PC-3 (cell line): ENCODE results near the gene HTR3B. TPM values are rescaled to one million over a fixed set of nuclear protein-coding genes. Genes with fewer than 3 reads are reported as not detected.

Source experiments
- ATAC-seq: fragments of 200-7000 bp; cut with Tn5 transposase; 2 replicates; pipeline ENCODE4 v1.9.1; 2020; ENCODE audit warnings: mild to moderate bottlenecking, moderate library complexity
- BruUV-seq: library from RNA; stranded (reverse); fragments of 400-500 nt; replicated peaks from 2 replicates; lab custom pipeline; 2021; lab: Mats Ljungman, UMichigan
- CTCF ChIA-PET: fragments of 300-600 bp; sonication (Branson Sonifier 250); formaldehyde crosslinking; loops from one replicate; lab custom pipeline; 2022; ENCODE audit warnings: antibody characterized with exemption; lab: Charles Lee
- POLR2A ChIA-PET: fragments of 300-600 bp; sonication (Branson Sonifier 250); formaldehyde crosslinking; loops from one replicate; lab custom pipeline; 2022; ENCODE audit warnings: antibody characterized with exemption; ENCODE audit not compliant: unreplicated experiment; lab: Charles Lee
- DNase-seq: peaks from one replicate; pipeline ENCODE4 v3.0.0-alpha.2; 2015
- H2AFZ ChIP-seq: fragments of 300-600 bp; sonication (generic); 2 replicates; pipeline ENCODE4 v1.6.0; 2016; ENCODE audit warnings: antibody characterized with exemption, low read length
- H3F3A ChIP-seq: fragments of 300-600 bp; sonication (generic); one replicate; pipeline ENCODE4 v1.6.0; 2017; ENCODE audit warnings: antibody characterized with exemption, low read length, control low read depth, mild to moderate bottlenecking; ENCODE audit not compliant: unreplicated experiment
- H3K27ac ChIP-seq: fragments of 300-600 bp; sonication (generic); 2 replicates; pipeline ENCODE4 v1.5.1; 2016; ENCODE audit warnings: mild to moderate bottlenecking, low read length
- H3K27me3 ChIP-seq: fragments of 300-600 bp; sonication (generic); 2 replicates; pipeline ENCODE4 v1.6.1; 2016; ENCODE audit warnings: low read length, mixed read lengths
- H3K36me3 ChIP-seq: fragments of 300-600 bp; sonication (generic); 2 replicates; pipeline ENCODE4 v1.6.1; 2016; ENCODE audit warnings: low read depth, mixed run types, low read length, mixed read lengths
- H3K4me1 ChIP-seq: fragments of 300-600 bp; sonication (generic); 2 replicates; pipeline ENCODE4 v1.5.1; 2016; ENCODE audit warnings: low read length; ENCODE audit not compliant: insufficient read depth
- H3K4me2 ChIP-seq: fragments of 300-600 bp; sonication (generic); 2 replicates; pipeline ENCODE4 v1.6.0; 2016; ENCODE audit warnings: low read length
- H3K4me3 ChIP-seq: fragments of 300-600 bp; sonication (generic); 2 replicates; pipeline ENCODE4 v1.5.1; 2016; ENCODE audit warnings: mild to moderate bottlenecking, low read length, mixed read lengths
- H3K79me2 ChIP-seq: fragments of 300-600 bp; sonication (generic); 2 replicates; pipeline ENCODE4 v1.6.1; 2017; ENCODE audit warnings: low read length, mixed read lengths
- H3K9ac ChIP-seq: fragments of 300-600 bp; sonication (generic); 2 replicates; pipeline ENCODE4 v1.6.0; 2016; ENCODE audit warnings: mild to moderate bottlenecking, low read length
- H3K9me2 ChIP-seq: fragments of 300-600 bp; sonication (generic); replicated peaks from 2 replicates; pipeline ENCODE4 v1.6.1; 2016; ENCODE audit warnings: mixed run types, low read length, mixed read lengths
- H3K9me3 ChIP-seq: fragments of 300-600 bp; sonication (generic); 2 replicates; pipeline ENCODE4 v1.6.1; 2016; ENCODE audit warnings: low read length, mixed read lengths
- H4K20me1 ChIP-seq: fragments of 300-600 bp; sonication (generic); 2 replicates; pipeline ENCODE4 v1.6.1; 2016; ENCODE audit warnings: low read length, mixed read lengths
- CTCF ChIP-seq: fragments of 300-600 bp; sonication (generic); conservative IDR thresholded peaks from 2 replicates; pipeline ENCODE4 v1.5.1; 2017; ENCODE audit warnings: antibody characterized with exemption, low read depth, mild to moderate bottlenecking, low read length
- EZH2 ChIP-seq: fragments of 300-600 bp; sonication (generic); IDR thresholded peaks from one replicate; pipeline ENCODE4 v1.6.1; 2017; ENCODE audit warnings: antibody characterized with exemption, mild to moderate bottlenecking, low read length; ENCODE audit not compliant: unreplicated experiment
- EZH2phosphoT487 ChIP-seq: fragments of 300-600 bp; sonication (generic); IDR thresholded peaks from 2 replicates; pipeline ENCODE4 v1.6.1; 2018; ENCODE audit warnings: mild to moderate bottlenecking, antibody characterized with exemption, low read length, borderline replicate concordance
- intact Hi-C: fragments of 100-400 bp; cut with micrococcal nuclease; formaldehyde crosslinking; loops from 2 replicates; pipeline ENCODE4 v1.9.0; 2023
- total RNA-seq: library from RNA; depleted of rRNA; stranded (reverse); fragments of >200 nt; gene quantifications from 2 replicates; pipeline ENCODE4 v1.2.3, GENCODE V29; 2014

HTR3B gene
- total RNA-seq, 1 experiment from 2014 or later = not detected

GRCh38 chr11:113980785-113981184 is 76.2 kb downstream of the HTR3B start:
- Histone ChIP-seq H3K4me2 (no peak overlapping the region), H3K9me3 (no peaks in the 10 kb centered on the region), H2AFZ (no peak overlapping the region), H4K20me1 (no peaks in the 10 kb centered on the region), H3K4me1 (no peaks in the 10 kb centered on the region), H3F3A (no peaks in the 10 kb centered on the region), H3K27me3 (peaks cover 98% of the 10 kb centered on the region), H3K79me2 (no peaks in the 10 kb centered on the region), H3K4me3 (no peak overlapping the region), H3K9me2 (no peaks in the 10 kb centered on the region), H3K9ac (no peak overlapping the region), H3K36me3 (no peaks in the 10 kb centered on the region), H3K27ac (no peak overlapping the region)
- ATAC-seq (no peak), DNase-seq (no peak)
- ChIA-PET POLR2A (no interaction called here), CTCF (no interaction called here)
- intact Hi-C loops = no loop called here
- BruUV-seq = no TSS peak
- TF ChIP-seq EZH2phosphoT487 (no peak), EZH2 (no peak), CTCF (no peak)

- ChIA-PET POLR2A (no interaction called here), CTCF (no interaction called here)
- BruUV-seq = no TSS peak
- Histone ChIP-seq H3K79me2 (no peaks in the 10 kb centered on the region), H3K27ac (no peak overlapping the region), H4K20me1 (no peaks in the 10 kb centered on the region), H3K4me3 (no peak overlapping the region), H3K9me3 (no peaks in the 10 kb centered on the region), H3K36me3 (no peaks in the 10 kb centered on the region), H3K4me1 (no peaks in the 10 kb centered on the region), H3K9ac (no peak overlapping the region), H3K27me3 (peaks cover 93% of the 10 kb centered on the region), H3K4me2 (no peak overlapping the region), H3K9me2 (no peaks in the 10 kb centered on the region), H2AFZ (no peak overlapping the region), H3F3A (no peaks in the 10 kb centered on the region)
- TF ChIP-seq EZH2phosphoT487 (no peak), CTCF (no peak), EZH2 (no peak)
- intact Hi-C loops = no loop called here
- DNase-seq = no peak
- no peak for ATAC-seq
These were observed 77.7 kb downstream of the HTR3B start for GRCh38 chr11:113982306-113982705.

- intact Hi-C loops = no loop called here
- CTCF ChIA-PET = no interaction called here
- BruUV-seq = no TSS peak
These were observed 80.2 kb downstream of the HTR3B start for GRCh38 chr11:113984781-113985180.

More at GRCh38 chr11:113984781-113985180, 80.2 kb downstream of the HTR3B start:
- no peak overlapping the region for H3K9ac ChIP-seq
- H2AFZ ChIP-seq = no peak overlapping the region
- no peak overlapping the region for H3K4me2 ChIP-seq
- TF ChIP-seq EZH2phosphoT487 (no peak), EZH2 (no peak), CTCF (no peak)
- peaks cover 71% of the 10 kb centered on the region for H3K27me3 ChIP-seq
- DNase-seq (no peak), ATAC-seq (no peak)
- H3K4me3 ChIP-seq = no peak overlapping the region
- no peaks in the 10 kb centered on the region for H3K9me3 ChIP-seq
- no peaks in the 10 kb centered on the region for H3K79me2 ChIP-seq
- H3F3A ChIP-seq = no peaks in the 10 kb centered on the region
- POLR2A ChIA-PET = no interaction called here
- H3K9me2 ChIP-seq = no peaks in the 10 kb centered on the region
- no peak overlapping the region for H3K27ac ChIP-seq
- H3K4me1 ChIP-seq = no peaks in the 10 kb centered on the region
- no peaks in the 10 kb centered on the region for H4K20me1 ChIP-seq
- no peaks in the 10 kb centered on the region for H3K36me3 ChIP-seq
